Activated CD8-positive, alpha-beta memory T cell treated with anti-CD3 and anti-CD28 coated beads for 36 hours (primary cell): ENCODE data around the gene WNT11. TPM values are rescaled to one million over a fixed set of nuclear protein-coding genes. Genes with fewer than 3 reads are reported as not detected.

Experiments used
- CTCF ChIA-PET: fragments of 350-600 bp; sonication (Branson Sonifier 250); formaldehyde crosslinking; loops from one replicate; lab custom pipeline; 2021; ENCODE audit warnings: antibody characterized with exemption; lab: Charles Lee
- POLR2A ChIA-PET: fragments of 350-600 bp; sonication (Branson Sonifier 250); formaldehyde crosslinking; loops from one replicate; lab custom pipeline; 2021; ENCODE audit warnings: antibody characterized with exemption; lab: Charles Lee
- total RNA-seq, 2 experiments: library from RNA; stranded (reverse); gene quantifications; one replicate each; pipeline ENCODE4 v1.2.3, GENCODE V29; 2021

Gene WNT11
- total RNA-seq, 2 experiments from 2014 or later, result 0.38 TPM; not detected in 1

GRCh38 chr11:76228875-76229149 is 22.5 kb upstream of the WNT11 start:
- POLR2A ChIA-PET, result no interaction called here
- CTCF ChIA-PET, result interaction anchor here (3.7 kb wide), 1 partner anchor 21 kb away, joined by 20 read pairs; no protein-coding TSS in a partner anchor

GRCh38 chr11:76228071-76228874 is 22.0 kb upstream of the WNT11 start:
- CTCF ChIA-PET, result interaction anchor here (3.7 kb wide), 1 partner anchor 20 kb away, joined by 20 read pairs; no protein-coding TSS in a partner anchor
- POLR2A ChIA-PET, result no interaction called here

GRCh38 chr11:76226626-76227025 is 20.3 kb upstream of the WNT11 start:
- CTCF ChIA-PET, result interaction anchor here (0.9 kb wide), 1 partner anchor 18 kb away, joined by 8 read pairs; no protein-coding TSS in a partner anchor
- POLR2A ChIA-PET, result no interaction called here

GRCh38 chr11:76225122-76225611 is 18.9 kb upstream of the WNT11 start:
- ChIA-PET CTCF (interaction anchor here (0.7 to 9.0 kb wide), 2 partner anchors 17 to 33 kb away, joined by 3 to 41 read pairs; no protein-coding TSS in a partner anchor), POLR2A (no interaction called here)

GRCh38 chr11:76224461-76225121 is 18.3 kb upstream of the WNT11 start:
- POLR2A ChIA-PET, result no interaction called here

GRCh38 chr11:76221365-76221764 is 15.1 kb upstream of the WNT11 start:
- POLR2A ChIA-PET, result interaction anchor here (0.6 kb wide), 1 partner anchor 13 kb away, joined by 5 read pairs; no protein-coding TSS in a partner anchor
- CTCF ChIA-PET, result interaction anchor here (9.0 kb wide), 1 partner anchor 13 kb away, joined by 41 read pairs; no protein-coding TSS in a partner anchor

More at GRCh38 chr11:76224461-76225121, 18.3 kb upstream of the WNT11 start:
- CTCF ChIA-PET, result interaction anchor here (9.0 kb wide), 1 partner anchor 16 kb away, joined by 41 read pairs; no protein-coding TSS in a partner anchor

- CTCF ChIA-PET, result interaction anchor here (1.7 to 9.0 kb wide), 2 partner anchors 11 to 101 kb away, joined by 3 to 41 read pairs; no protein-coding TSS in a partner anchor
- POLR2A ChIA-PET, result no interaction called here
Observed at GRCh38 chr11:76219243-76219642, 12.9 kb upstream of the WNT11 start.

- ChIA-PET CTCF (interaction anchor here (1.7 to 9.0 kb wide), 2 partner anchors 10 to 102 kb away, joined by 3 to 41 read pairs; no protein-coding TSS in a partner anchor), POLR2A (no interaction called here)
Observed at GRCh38 chr11:76218449-76219178, 12.3 kb upstream of the WNT11 start.

- CTCF ChIA-PET, result interaction anchor here (9.0 kb wide), 1 partner anchor 9 kb away, joined by 41 read pairs; no protein-coding TSS in a partner anchor
- POLR2A ChIA-PET, result no interaction called here
Observed at GRCh38 chr11:76217653-76218160, 11.4 kb upstream of the WNT11 start.

GRCh38 chr11:76216536-76217325 is 10.4 kb upstream of the WNT11 start:
- POLR2A ChIA-PET, result no interaction called here
- CTCF ChIA-PET, result interaction anchor here (9.0 kb wide), 1 partner anchor 8 kb away, joined by 41 read pairs; no protein-coding TSS in a partner anchor

- CTCF ChIA-PET, result interaction anchor here (9.0 kb wide), 1 partner anchor 8 kb away, joined by 41 read pairs; no protein-coding TSS in a partner anchor
- POLR2A ChIA-PET, result no interaction called here
Observed at GRCh38 chr11:76215941-76216340, 9.6 kb upstream of the WNT11 start.

- CTCF ChIA-PET, result no interaction called here
- POLR2A ChIA-PET, result no interaction called here
Observed at GRCh38 chr11:76214968-76215548, 8.8 kb upstream of the WNT11 start.

GRCh38 chr11:76214186-76214585 is 7.9 kb upstream of the WNT11 start:
- ChIA-PET CTCF (interaction anchor here (8.4 kb wide), 1 partner anchor 106 kb away, joined by 150 read pairs; no protein-coding TSS in a partner anchor), POLR2A (no interaction called here)

- CTCF ChIA-PET, result interaction anchor here (6.6 to 8.4 kb wide), 2 partner anchors 23 to 108 kb away, joined by 52 to 150 read pairs; no protein-coding TSS in a partner anchor
- POLR2A ChIA-PET, result interaction anchor here (0.7 kb wide), 1 partner anchor 93 kb away, joined by 3 read pairs; no protein-coding TSS in a partner anchor
Observed at GRCh38 chr11:76212086-76213035, 6.1 kb upstream of the WNT11 start.

- ChIA-PET CTCF (interaction anchor here (1.9 to 8.4 kb wide), 3 partner anchors 24 to 109 kb away, joined by 5 to 150 read pairs (median 52); no protein-coding TSS in a partner anchor), POLR2A (interaction anchor here (0.7 kb wide), 1 partner anchor 94 kb away, joined by 3 read pairs; no protein-coding TSS in a partner anchor)
Observed at GRCh38 chr11:76210931-76211851, 4.9 kb upstream of the WNT11 start.
